Panc1 (cell line): ENCODE results near the gene TLR6. TPM values are rescaled to one million over a fixed set of nuclear protein-coding genes. Genes with fewer than 3 reads are reported as not detected.

Experiments
- ATAC-seq: fragments of 200-7000 bp; cut with Tn5 transposase; 2 replicates; pipeline ENCODE4 v1.9.1; 2020; ENCODE audit warnings: mild to moderate bottlenecking, moderate library complexity
- BruUV-seq: library from RNA; stranded (reverse); fragments of 400-500 nt; replicated peaks from 2 replicates; lab custom pipeline; 2021; lab: Mats Ljungman, UMichigan
- CTCF ChIA-PET: fragments of 300-600 bp; sonication (Branson Sonifier 250); formaldehyde crosslinking; loops from one replicate; lab custom pipeline; 2022; ENCODE audit warnings: antibody characterized with exemption; lab: Charles Lee
- POLR2A ChIA-PET: fragments of 300-600 bp; sonication (Branson Sonifier 250); formaldehyde crosslinking; loops from one replicate; lab custom pipeline; 2022; ENCODE audit warnings: antibody characterized with exemption; lab: Charles Lee
- DNase-seq: peaks from one replicate; pipeline ENCODE4 v3.0.0-alpha.2; 2010; ENCODE audit warnings: low read depth, low spot score
- H3K27ac ChIP-seq: 2 replicates; pipeline ENCODE4 v1.5.1; 2011; ENCODE audit warnings: mild to moderate bottlenecking, low read length, inconsistent platforms
- H3K27me3 ChIP-seq: fragments of 200-500 bp; sonication (Bioruptor generic); 2 replicates; pipeline ENCODE4 v1.6.0; 2014; ENCODE audit warnings: low read length, inconsistent platforms; ENCODE audit not compliant: control insufficient read depth, insufficient read depth
- H3K36me3 ChIP-seq: fragments of 200-500 bp; sonication (Bioruptor generic); 2 replicates; pipeline ENCODE4 v1.5.1; 2014; ENCODE audit warnings: inconsistent platforms, mild to moderate bottlenecking, low read length, moderate library complexity; ENCODE audit not compliant: control insufficient read depth, insufficient read depth
- H3K4me1 ChIP-seq: 2 replicates; pipeline ENCODE4 v1.5.1; 2011; ENCODE audit warnings: inconsistent platforms, mild to moderate bottlenecking, low read length, moderate library complexity; ENCODE audit not compliant: control insufficient read depth, insufficient read depth
- H3K4me3 ChIP-seq, 2 experiments: 2 replicates each; pipeline ENCODE4 v1.5.1; 2011 to 2012; ENCODE audit warnings: low read depth in 2 of 2, low read length in 2 of 2, mild to moderate bottlenecking in 2 of 2, inconsistent platforms in 1 of 2, moderate library complexity in 1 of 2
- H3K9me3 ChIP-seq: fragments of 200-500 bp; sonication (Bioruptor generic); 2 replicates; pipeline ENCODE4 v1.5.1; 2014; ENCODE audit warnings: low read depth, mild to moderate bottlenecking, inconsistent platforms, low read length, moderate library complexity; ENCODE audit not compliant: control insufficient read depth, insufficient read depth
- POLR2AphosphoS5 ChIP-seq: IDR thresholded peaks from 2 replicates; pipeline ENCODE4 v1.6.1; 2012; ENCODE audit warnings: mild to moderate bottlenecking, low read depth, low read length, moderate library complexity
- SIN3A ChIP-seq: IDR thresholded peaks from 2 replicates; pipeline ENCODE4 v1.6.1; 2012; ENCODE audit warnings: low read depth, mild to moderate bottlenecking, low read length, moderate library complexity, borderline replicate concordance; ENCODE audit not compliant: insufficient read depth
- TCF7L2 ChIP-seq: IDR thresholded peaks from 2 replicates; pipeline ENCODE4 v1.6.1; 2011; ENCODE audit warnings: mild to moderate bottlenecking, low read depth, low read length, inconsistent platforms
- in situ Hi-C: cut with HindIII; loops from 2 replicates; pipeline ENCODE4 v1.10.0; 2016; ENCODE audit warnings: low sequenced_read_pairs, low pct_unique_long_range_greater_than_20kb
- intact Hi-C: fragments of 100-400 bp; cut with micrococcal nuclease; formaldehyde crosslinking; loops from one replicate; pipeline ENCODE4 v1.10.0; 2022; ENCODE audit not compliant: unreplicated experiment
- total RNA-seq: library from RNA; stranded (reverse); gene quantifications from one replicate; pipeline ENCODE4 v1.2.1, GENCODE V29; 2021; ENCODE audit not compliant: unreplicated experiment
- TF ChIP-seq, protein P1 (sequence below), 2 experiments: IDR thresholded peaks; 2 replicates each; pipeline ENCODE4 v1.6.1; 2011 to 2012; ENCODE audit warnings: low read depth in 2 of 2, control low read depth in 1 of 2, low read length in 1 of 2, mild to moderate bottlenecking in 1 of 2, moderate library complexity in 1 of 2; ENCODE audit not compliant: insufficient read depth in 1 of 2
- TF ChIP-seq, protein P2 (sequence below): fragments of 450-650 bp; IDR thresholded peaks from 2 replicates; pipeline ENCODE4 v1.5.1; 2017; ENCODE audit warnings: mild to moderate bottlenecking

TLR6 gene
- total RNA-seq, 1 experiment from 2014 or later = 1.1 TPM

DNA sequence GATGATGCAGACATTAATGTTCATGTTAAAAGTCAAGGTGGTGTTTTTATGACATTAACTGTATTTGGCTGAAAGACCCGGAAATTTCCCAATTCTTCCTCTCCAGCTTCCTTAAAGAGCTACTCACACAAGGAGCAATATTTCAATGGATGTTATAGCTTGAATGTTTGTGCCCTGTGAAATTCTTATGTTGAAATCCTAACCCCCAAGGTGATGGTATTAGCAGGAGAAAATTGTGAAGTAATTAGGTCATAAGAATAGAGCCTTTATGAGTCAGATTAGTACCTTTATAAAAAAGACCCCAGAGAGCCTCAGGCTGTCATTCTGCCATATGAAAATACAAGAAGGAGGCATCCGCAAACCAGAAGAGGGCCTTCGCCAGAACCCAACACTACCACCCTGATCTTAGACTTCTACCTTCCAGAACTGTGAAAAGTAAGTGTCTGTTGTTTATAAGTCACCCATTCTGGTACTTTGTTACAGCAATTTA, 55.6 kb downstream of the TLR6 start:
- ATAC-seq = no peak
- POLR2A ChIA-PET = no interaction called here
- Histone ChIP-seq H3K9me3 (no peaks in the 10 kb centered on the region), H3K4me1 (peaks cover 4% of the 10 kb centered on the region; the same call in 1 of the 2 replicates), H3K27ac (no peak overlapping the region), H3K4me3 (no peak overlapping the region), H3K36me3 (no peaks in the 10 kb centered on the region), H3K27me3 (no peaks in the 10 kb centered on the region)
- intact Hi-C loops = no loop called here
- in situ Hi-C loops = no loop called here
- BruUV-seq = no TSS peak
- no peak for DNase-seq
- CTCF ChIA-PET = no interaction called here
- TF ChIP-seq TCF7L2 (no peak), SIN3A (no peak), POLR2AphosphoS5 (no peak)
- TF ChIP-seq, protein P1, sequence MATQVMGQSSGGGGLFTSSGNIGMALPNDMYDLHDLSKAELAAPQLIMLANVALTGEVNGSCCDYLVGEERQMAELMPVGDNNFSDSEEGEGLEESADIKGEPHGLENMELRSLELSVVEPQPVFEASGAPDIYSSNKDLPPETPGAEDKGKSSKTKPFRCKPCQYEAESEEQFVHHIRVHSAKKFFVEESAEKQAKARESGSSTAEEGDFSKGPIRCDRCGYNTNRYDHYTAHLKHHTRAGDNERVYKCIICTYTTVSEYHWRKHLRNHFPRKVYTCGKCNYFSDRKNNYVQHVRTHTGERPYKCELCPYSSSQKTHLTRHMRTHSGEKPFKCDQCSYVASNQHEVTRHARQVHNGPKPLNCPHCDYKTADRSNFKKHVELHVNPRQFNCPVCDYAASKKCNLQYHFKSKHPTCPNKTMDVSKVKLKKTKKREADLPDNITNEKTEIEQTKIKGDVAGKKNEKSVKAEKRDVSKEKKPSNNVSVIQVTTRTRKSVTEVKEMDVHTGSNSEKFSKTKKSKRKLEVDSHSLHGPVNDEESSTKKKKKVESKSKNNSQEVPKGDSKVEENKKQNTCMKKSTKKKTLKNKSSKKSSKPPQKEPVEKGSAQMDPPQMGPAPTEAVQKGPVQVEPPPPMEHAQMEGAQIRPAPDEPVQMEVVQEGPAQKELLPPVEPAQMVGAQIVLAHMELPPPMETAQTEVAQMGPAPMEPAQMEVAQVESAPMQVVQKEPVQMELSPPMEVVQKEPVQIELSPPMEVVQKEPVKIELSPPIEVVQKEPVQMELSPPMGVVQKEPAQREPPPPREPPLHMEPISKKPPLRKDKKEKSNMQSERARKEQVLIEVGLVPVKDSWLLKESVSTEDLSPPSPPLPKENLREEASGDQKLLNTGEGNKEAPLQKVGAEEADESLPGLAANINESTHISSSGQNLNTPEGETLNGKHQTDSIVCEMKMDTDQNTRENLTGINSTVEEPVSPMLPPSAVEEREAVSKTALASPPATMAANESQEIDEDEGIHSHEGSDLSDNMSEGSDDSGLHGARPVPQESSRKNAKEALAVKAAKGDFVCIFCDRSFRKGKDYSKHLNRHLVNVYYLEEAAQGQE (IDR thresholded peaks at IDR 0.05; ENCODE audit: insufficient read depth in 1 of 2, low read depth in 2 of 2, low read length in 1 of 2) = no peak
- TF ChIP-seq, protein P2, sequence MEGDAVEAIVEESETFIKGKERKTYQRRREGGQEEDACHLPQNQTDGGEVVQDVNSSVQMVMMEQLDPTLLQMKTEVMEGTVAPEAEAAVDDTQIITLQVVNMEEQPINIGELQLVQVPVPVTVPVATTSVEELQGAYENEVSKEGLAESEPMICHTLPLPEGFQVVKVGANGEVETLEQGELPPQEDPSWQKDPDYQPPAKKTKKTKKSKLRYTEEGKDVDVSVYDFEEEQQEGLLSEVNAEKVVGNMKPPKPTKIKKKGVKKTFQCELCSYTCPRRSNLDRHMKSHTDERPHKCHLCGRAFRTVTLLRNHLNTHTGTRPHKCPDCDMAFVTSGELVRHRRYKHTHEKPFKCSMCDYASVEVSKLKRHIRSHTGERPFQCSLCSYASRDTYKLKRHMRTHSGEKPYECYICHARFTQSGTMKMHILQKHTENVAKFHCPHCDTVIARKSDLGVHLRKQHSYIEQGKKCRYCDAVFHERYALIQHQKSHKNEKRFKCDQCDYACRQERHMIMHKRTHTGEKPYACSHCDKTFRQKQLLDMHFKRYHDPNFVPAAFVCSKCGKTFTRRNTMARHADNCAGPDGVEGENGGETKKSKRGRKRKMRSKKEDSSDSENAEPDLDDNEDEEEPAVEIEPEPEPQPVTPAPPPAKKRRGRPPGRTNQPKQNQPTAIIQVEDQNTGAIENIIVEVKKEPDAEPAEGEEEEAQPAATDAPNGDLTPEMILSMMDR = no peak

DNA sequence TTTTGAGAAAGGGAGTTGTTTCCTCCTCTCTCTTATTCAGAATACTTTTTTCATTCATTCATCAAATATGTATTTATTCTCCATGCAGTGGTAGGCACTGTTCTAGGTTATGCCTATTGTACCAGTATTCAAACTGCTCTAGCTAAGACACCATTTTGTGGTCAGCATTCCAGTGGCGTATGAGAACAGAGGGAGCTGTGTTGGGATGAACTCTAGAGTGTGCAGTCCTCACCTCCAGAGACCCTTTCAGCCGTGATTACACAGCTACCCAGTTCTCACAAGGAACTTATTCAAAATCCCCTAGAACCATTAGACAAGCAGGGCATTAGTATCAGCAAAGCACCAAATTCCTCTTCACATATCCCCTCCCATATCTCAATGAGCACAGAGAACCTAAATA, 56.3 kb downstream of the TLR6 start:
- H3K36me3 ChIP-seq = no peaks in the 10 kb centered on the region
- in situ Hi-C loops (no loop called here), intact Hi-C loops (no loop called here)
- ATAC-seq = no peak
- CTCF ChIA-PET = no interaction called here
- peaks cover 4% of the 10 kb centered on the region; the same call in 1 of the 2 replicates for H3K4me1 ChIP-seq
- BruUV-seq = no TSS peak
- no peak overlapping the region for H3K4me3 ChIP-seq
- TF ChIP-seq POLR2AphosphoS5 (no peak), TCF7L2 (no peak), SIN3A (no peak)
- TF ChIP-seq, protein P2 = no peak
- H3K27ac ChIP-seq = no peak overlapping the region
- H3K9me3 ChIP-seq = no peaks in the 10 kb centered on the region
- POLR2A ChIA-PET = no interaction called here
- no peak for DNase-seq
- no peaks in the 10 kb centered on the region for H3K27me3 ChIP-seq
